CD14-positive monocyte (primary cell): ENCODE data around the gene CCN6. TPM values are rescaled to one million over a fixed set of nuclear protein-coding genes. Genes with fewer than 3 reads are reported as not detected.

ENCODE experiments used
- DNase-seq, 3 donors: peaks; one replicate each; pipeline ENCODE4 v3.0.0-alpha.2; 2011 to 2022
- H2AFZ ChIP-seq: 2 replicates; pipeline ENCODE4 v1.6.0; 2012; ENCODE audit warnings: mild to moderate bottlenecking, low read depth, low read length, inconsistent platforms; ENCODE audit not compliant: insufficient read depth, poor library complexity, severe bottlenecking
- H3K27ac ChIP-seq, 2 donors: 1 replicate in 1 of 2; 2 replicates in 1 of 2; pipeline ENCODE4 v1.5.1; 2012 to 2013; ENCODE audit warnings: low read length in 2 of 2, control low read depth in 1 of 2, inconsistent platforms in 1 of 2, low read depth in 1 of 2, mild to moderate bottlenecking in 1 of 2
- H3K27me3 ChIP-seq, 2 donors: one replicate each; pipeline versions ENCODE4 v1.6.0 to v1.6.1; 2011 to 2013; ENCODE audit warnings: low read length in 2 of 2; ENCODE audit not compliant: control insufficient read depth in 2 of 2, insufficient read depth in 2 of 2
- H3K36me3 ChIP-seq, 2 donors: replicated peaks in 1 of 2; 1 replicate in 1 of 2; 2 replicates in 1 of 2; pipeline versions ENCODE4 v1.5.1 to v1.6.1; 2012 to 2013; ENCODE audit warnings: low read length in 2 of 2, control low read depth in 1 of 2, inconsistent platforms in 1 of 2, mild to moderate bottlenecking in 1 of 2; ENCODE audit not compliant: insufficient read depth in 2 of 2, control insufficient read depth in 1 of 2
- H3K4me1 ChIP-seq, 2 donors: 1 replicate in 1 of 2; 2 replicates in 1 of 2; pipeline versions ENCODE4 v1.5.1 to v1.6.1; 2012 to 2013; ENCODE audit warnings: low read length in 2 of 2, control low read depth in 1 of 2, inconsistent platforms in 1 of 2, mild to moderate bottlenecking in 1 of 2, moderate library complexity in 1 of 2; ENCODE audit not compliant: insufficient read depth in 2 of 2, control insufficient read depth in 1 of 2
- H3K4me2 ChIP-seq: replicated peaks from 2 replicates; pipeline ENCODE3; 2012; ENCODE audit warnings: low read length, moderate library complexity, mild to moderate bottlenecking; ENCODE audit not compliant: poor library complexity, severe bottlenecking; ENCODE audit errors: extremely low read depth
- H3K4me3 ChIP-seq, 3 experiments: fragments of 200-600 bp in 1 of 3; sonication (generic) in 1 of 3; replicated peaks in 1 of 3; 1 replicate in 2 of 3; 2 replicates in 1 of 3; pipeline ENCODE4 v1.5.1; 2011 to 2013; ENCODE audit warnings: low read length in 3 of 3, mild to moderate bottlenecking in 3 of 3, control low read depth in 2 of 3, low read depth in 2 of 3, inconsistent platforms in 1 of 3, moderate library complexity in 1 of 3
- H3K79me2 ChIP-seq: 2 replicates; pipeline ENCODE4 v1.6.0; 2012; ENCODE audit warnings: mild to moderate bottlenecking, control low read depth, inconsistent platforms, low read length, moderate library complexity; ENCODE audit not compliant: insufficient read depth
- H3K9ac ChIP-seq: 2 replicates; pipeline ENCODE4 v1.6.0; 2017; ENCODE audit warnings: low read length, mild to moderate bottlenecking; ENCODE audit not compliant: insufficient read depth, poor library complexity, severe bottlenecking
- H3K9me3 ChIP-seq, 2 donors: replicated peaks in 1 of 2; 1 replicate in 1 of 2; 2 replicates in 1 of 2; pipeline versions ENCODE4 v1.5.1 to v1.6.1; 2012 to 2013; ENCODE audit warnings: low read length in 2 of 2, control low read depth in 1 of 2; ENCODE audit not compliant: control insufficient read depth in 1 of 2, insufficient read depth in 1 of 2
- H4K20me1 ChIP-seq: 2 replicates; pipeline ENCODE4 v1.6.0; 2012; ENCODE audit warnings: mild to moderate bottlenecking, low read length, control low read depth, moderate library complexity; ENCODE audit not compliant: insufficient read depth
- H3K27ac Mint-ChIP-seq, 7 donors: one replicate each; pipeline ENCODE4 v1.8.0; 2020; ENCODE audit warnings: mild to moderate bottlenecking in 7 of 7, mixed read lengths in 7 of 7, moderate library complexity in 6 of 7, inconsistent platforms in 2 of 7
- H3K27me3 Mint-ChIP-seq, 3 donors: one replicate each; pipeline ENCODE4 v1.8.0; 2021 to 2022; ENCODE audit warnings: low read depth in 3 of 3, mild to moderate bottlenecking in 3 of 3, mixed read lengths in 3 of 3, moderate library complexity in 3 of 3, inconsistent platforms in 1 of 3
- H3K36me3 Mint-ChIP-seq, 2 donors: one replicate each; pipeline ENCODE4 v1.8.0; 2020; ENCODE audit warnings: mixed read lengths in 2 of 2, inconsistent platforms in 1 of 2, mild to moderate bottlenecking in 1 of 2
- H3K4me1 Mint-ChIP-seq: one replicate; pipeline ENCODE4 v1.8.0; 2020; ENCODE audit warnings: mild to moderate bottlenecking, mixed read lengths
- H3K4me3 Mint-ChIP-seq, 2 donors: one replicate each; pipeline ENCODE4 v1.8.0; 2020; ENCODE audit warnings: mild to moderate bottlenecking in 2 of 2, mixed read lengths in 2 of 2, moderate library complexity in 1 of 2
- H3K9me3 Mint-ChIP-seq, 7 donors: one replicate each; pipeline ENCODE4 v1.8.0; 2020 to 2022; ENCODE audit warnings: mixed read lengths in 7 of 7, mild to moderate bottlenecking in 6 of 7, moderate library complexity in 6 of 7, inconsistent platforms in 2 of 7
- WGBS: methylation state at CpG from one replicate; pipeline ENCODE4 v1.1.5; 2013; ENCODE audit warnings: missing lambda C conversion rate; ENCODE audit not compliant: insufficient coverage; 5-methylcytosine and 5-hydroxymethylcytosine counted together
- intact Hi-C, 2 donors: fragments of 100-400 bp; cut with micrococcal nuclease; formaldehyde crosslinking; loops; one replicate each; pipeline versions ENCODE4 v1.15.0 to v1.15.1; 2023
- polyA plus RNA-seq, 3 donors: library from polyadenylated mRNA; depleted of rRNA in 1 of 3; unstranded in 2 of 3; stranded (reverse) in 1 of 3; fragments of 300-500 nt in 2 of 3; fragments of >200 nt in 1 of 3; fragmentation: Illumina TruSeq in 2 of 3; gene quantifications; 1 replicate in 2 of 3; 2 replicates in 1 of 3; pipeline ENCODE4 v1.2.3, GENCODE V29; 2012 to 2021
- TF ChIP-seq, protein P1 (sequence below): fragments of 200-600 bp; IDR thresholded peaks from one replicate; pipeline ENCODE4 v1.8.0; 2022; ENCODE audit warnings: antibody characterized with exemption, mild to moderate bottlenecking

Gene CCN6
- polyA plus RNA-seq, 3 donors = not detected

GRCh38 chr6:112017760-112018537, 36.0 kb upstream of the CCN6 start:
- no peaks in the 10 kb centered on the region for H3K9me3 ChIP-seq
- no peaks in the 10 kb centered on the region for H3K79me2 ChIP-seq
- Mint-ChIP-seq H3K9me3 (no peaks in the 10 kb centered on the region), H3K36me3 (no peaks in the 10 kb centered on the region), H3K27me3 (peaks cover 0 to 4% (median 0%) of the 10 kb centered on the region in 3 donors), H3K4me1 (no peaks in the 10 kb centered on the region), H3K4me3 (no peak overlapping the region), H3K27ac (no peak overlapping the region)
- no peak overlapping the region for H2AFZ ChIP-seq
- no peaks in the 10 kb centered on the region for H3K36me3 ChIP-seq
- no peaks in the 10 kb centered on the region for H4K20me1 ChIP-seq
- no peak overlapping the region for H3K9ac ChIP-seq
- H3K4me1 ChIP-seq = no peaks in the 10 kb centered on the region
- H3K27ac ChIP-seq = no peak overlapping the region
- no peak for DNase-seq
- WGBS = 98% methylated on average over 4 of the region's 7 CpGs
- TF ChIP-seq, protein P1, sequence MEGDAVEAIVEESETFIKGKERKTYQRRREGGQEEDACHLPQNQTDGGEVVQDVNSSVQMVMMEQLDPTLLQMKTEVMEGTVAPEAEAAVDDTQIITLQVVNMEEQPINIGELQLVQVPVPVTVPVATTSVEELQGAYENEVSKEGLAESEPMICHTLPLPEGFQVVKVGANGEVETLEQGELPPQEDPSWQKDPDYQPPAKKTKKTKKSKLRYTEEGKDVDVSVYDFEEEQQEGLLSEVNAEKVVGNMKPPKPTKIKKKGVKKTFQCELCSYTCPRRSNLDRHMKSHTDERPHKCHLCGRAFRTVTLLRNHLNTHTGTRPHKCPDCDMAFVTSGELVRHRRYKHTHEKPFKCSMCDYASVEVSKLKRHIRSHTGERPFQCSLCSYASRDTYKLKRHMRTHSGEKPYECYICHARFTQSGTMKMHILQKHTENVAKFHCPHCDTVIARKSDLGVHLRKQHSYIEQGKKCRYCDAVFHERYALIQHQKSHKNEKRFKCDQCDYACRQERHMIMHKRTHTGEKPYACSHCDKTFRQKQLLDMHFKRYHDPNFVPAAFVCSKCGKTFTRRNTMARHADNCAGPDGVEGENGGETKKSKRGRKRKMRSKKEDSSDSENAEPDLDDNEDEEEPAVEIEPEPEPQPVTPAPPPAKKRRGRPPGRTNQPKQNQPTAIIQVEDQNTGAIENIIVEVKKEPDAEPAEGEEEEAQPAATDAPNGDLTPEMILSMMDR = no peak
- no peaks in the 10 kb centered on the region for H3K27me3 ChIP-seq
- no peak overlapping the region for H3K4me3 ChIP-seq
- no peak overlapping the region for H3K4me2 ChIP-seq
- intact Hi-C loops = no loop called here

- Histone ChIP-seq H3K4me1 (no peaks in the 10 kb centered on the region), H3K4me3 (no peak overlapping the region), H3K9me3 (no peaks in the 10 kb centered on the region), H3K27ac (no peak overlapping the region), H3K4me2 (no peak overlapping the region), H3K27me3 (no peaks in the 10 kb centered on the region), H4K20me1 (no peaks in the 10 kb centered on the region), H3K9ac (no peak overlapping the region), H3K36me3 (no peaks in the 10 kb centered on the region), H2AFZ (no peak overlapping the region), H3K79me2 (no peaks in the 10 kb centered on the region)
- peaks cover 0 to 4% (median 3%) of the 10 kb centered on the region in 7 donors for H3K9me3 Mint-ChIP-seq
- no peak for DNase-seq
- no peaks in the 10 kb centered on the region for H3K4me1 Mint-ChIP-seq
- TF ChIP-seq, protein P1 = no peak
- H3K36me3 Mint-ChIP-seq = no peaks in the 10 kb centered on the region
- no peak overlapping the region for H3K4me3 Mint-ChIP-seq
- no peak overlapping the region for H3K27ac Mint-ChIP-seq
- 100% methylated on average over 2 of the region's 12 CpGs for WGBS
- intact Hi-C loops = no loop called here
- H3K27me3 Mint-ChIP-seq = peaks cover 0 to 4% (median 0%) of the 10 kb centered on the region in 3 donors
These were observed 35.1 kb upstream of the CCN6 start for GRCh38 chr6:112018619-112019416.
